ENCODE results near the gene MCUR1. TPM values are rescaled to one million over a fixed set of nuclear protein-coding genes. Genes with fewer than 3 reads are reported as not detected.

The MCUR1 gene
- total RNA-seq, 1 donor, result 5.5 TPM

- Histone ChIP-seq H3K4me3 (ENCODE audit: low read length) (no peak overlapping the region), H3K27me3 (ENCODE audit: insufficient read depth, low read length) (no peaks in the 10 kb centered on the region), H3K9me3 (ENCODE audit: low read depth, low read length) (no peaks in the 10 kb centered on the region), H3K4me1 (ENCODE audit: insufficient read depth, low read length) (no peaks in the 10 kb centered on the region)
Measured at GRCh38 chr6:13754644-13755043, 59.7 kb downstream of the MCUR1 start.

DNA sequence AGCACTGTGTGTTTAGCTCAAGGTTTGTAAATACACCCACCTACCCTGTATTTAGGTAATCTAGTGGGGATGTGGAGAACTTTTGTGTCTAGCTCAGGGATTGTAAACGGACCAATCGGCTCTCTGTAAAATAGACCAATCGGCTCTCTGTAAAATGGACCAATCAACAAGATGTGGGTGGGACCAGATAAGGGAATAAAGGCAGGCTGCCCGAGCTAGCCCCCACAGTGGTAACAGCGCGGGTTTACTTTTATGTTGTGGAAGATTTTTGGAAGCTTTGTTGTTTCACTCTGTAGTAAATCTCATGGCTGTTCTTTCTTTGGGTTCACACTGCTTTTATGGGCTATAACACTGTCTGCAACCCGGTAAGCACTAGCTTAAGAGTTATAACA lies 70.6 kb downstream of the MCUR1 start:
- Histone ChIP-seq H3K9me3 (ENCODE audit: low read depth, low read length) (no peaks in the 10 kb centered on the region), H3K27me3 (ENCODE audit: insufficient read depth, low read length) (no peaks in the 10 kb centered on the region), H3K4me1 (ENCODE audit: insufficient read depth, low read length) (no peaks in the 10 kb centered on the region)

DNA sequence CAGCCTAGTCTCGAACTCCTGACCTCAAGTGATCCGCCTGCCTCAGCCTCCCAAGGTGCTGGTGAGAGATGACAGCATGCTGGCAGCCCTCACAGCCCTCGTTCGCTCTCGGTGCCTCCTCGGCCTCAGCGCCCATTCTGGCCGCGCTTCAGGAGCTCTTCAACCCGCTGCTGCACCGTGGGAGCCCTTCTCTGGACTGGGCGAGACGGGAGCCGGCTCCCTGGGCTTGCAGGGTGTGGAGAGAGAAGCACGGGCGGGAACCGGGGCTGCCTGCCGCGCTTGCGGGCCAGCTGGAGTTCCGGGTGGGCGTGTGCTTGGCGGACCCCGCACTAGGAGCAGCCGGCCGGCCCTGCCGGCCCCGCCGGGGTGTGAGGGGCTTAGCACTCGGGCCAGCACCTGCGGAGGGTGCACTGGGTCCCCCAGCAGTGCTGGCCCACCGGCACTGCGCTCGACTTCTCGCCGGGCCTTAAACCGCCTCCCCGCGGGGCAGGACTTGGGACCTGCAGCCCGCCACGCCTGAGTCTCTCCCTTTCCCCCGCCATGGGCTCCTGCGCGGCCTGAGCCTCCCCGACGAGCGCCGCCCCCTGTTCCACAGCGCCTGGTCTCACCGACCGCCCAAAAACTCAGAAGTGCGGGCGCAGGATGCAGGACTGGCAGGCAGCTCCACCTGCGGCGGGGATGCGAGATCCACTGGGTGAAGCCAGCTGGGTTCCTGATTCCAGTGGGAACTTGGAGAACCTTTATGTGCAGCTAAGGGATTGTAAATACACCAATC lies 71.2 kb downstream of the MCUR1 start:
- Histone ChIP-seq H3K4me1 (ENCODE audit: insufficient read depth, low read length) (no peaks in the 10 kb centered on the region), H3K9me3 (ENCODE audit: low read depth, low read length) (no peaks in the 10 kb centered on the region), H3K27me3 (ENCODE audit: insufficient read depth, low read length) (no peaks in the 10 kb centered on the region), H3K4me3 (ENCODE audit: low read length) (no peak overlapping the region)

More for the DNA sequence above, 70.6 kb downstream of the MCUR1 start:
- no peak overlapping the region for H3K4me3 ChIP-seq (ENCODE audit: low read length)

DNA sequence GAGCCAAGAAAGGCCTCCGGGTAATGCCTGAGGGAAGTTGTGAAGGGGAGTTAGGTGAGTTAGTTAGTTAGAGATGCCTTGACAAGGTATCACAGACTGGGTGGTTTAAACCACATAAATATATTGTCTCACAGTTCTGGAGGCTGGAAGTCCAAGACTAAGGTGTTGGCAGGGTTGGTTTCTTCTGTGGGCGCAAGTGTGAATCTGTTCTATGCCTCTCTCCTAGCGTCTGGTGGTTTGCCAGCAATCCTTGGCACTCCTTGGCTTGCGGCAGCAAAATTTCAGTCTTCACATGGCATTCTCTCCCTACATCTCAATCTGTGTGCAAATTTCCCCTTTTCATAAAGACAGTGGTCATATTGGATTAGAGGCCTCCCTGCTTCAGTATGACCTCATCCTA lies 73.0 kb downstream of the MCUR1 start:
- Histone ChIP-seq H3K27me3 (ENCODE audit: insufficient read depth, low read length) (no peaks in the 10 kb centered on the region), H3K9me3 (ENCODE audit: low read depth, low read length) (no peaks in the 10 kb centered on the region), H3K4me3 (ENCODE audit: low read length) (no peak overlapping the region), H3K4me1 (ENCODE audit: insufficient read depth, low read length) (no peaks in the 10 kb centered on the region)

Other genes with a start within 250 kb of the MCUR1 start
- gene SIRT5, start 240.0 kb downstream of the MCUR1 start, total RNA-seq, result 6.2 TPM
- 46.2 TPM for gene NOL7, start 199.2 kb downstream of the MCUR1 start, total RNA-seq
- gene RANBP9, start 102.7 kb downstream of the MCUR1 start, total RNA-seq, result 61.4 TPM
- gene RNF182, start 110.4 kb upstream of the MCUR1 start, total RNA-seq, result not detected

Measured in mononuclear cell (primary cell).